Liver (tissue), 9 donors: ENCODE measurements around the gene RHEB. TPM values are rescaled to one million over a fixed set of nuclear protein-coding genes. Genes with fewer than 3 reads are reported as not detected.

Experiments
- DNase-seq: peaks from one replicate; pipeline ENCODE4 v3.0.0-alpha.2; 2017; ENCODE audit warnings: low spot score
- H3K27ac ChIP-seq, 2 donors: one replicate each; pipeline ENCODE4 v1.7.0; 2013; ENCODE audit warnings: inconsistent platforms in 2 of 2, low read length in 2 of 2, control low read depth in 1 of 2, low read depth in 1 of 2, mild to moderate bottlenecking in 1 of 2
- H3K27me3 ChIP-seq, 4 donors: one replicate each; pipeline versions ENCODE4 v1.6.1 to v1.7.0; 2013; ENCODE audit warnings: low read length in 3 of 4, inconsistent platforms in 1 of 4, mild to moderate bottlenecking in 1 of 4, moderate library complexity in 1 of 4; ENCODE audit not compliant: control insufficient read depth in 4 of 4, insufficient read depth in 4 of 4
- H3K36me3 ChIP-seq, 4 donors: one replicate each; pipeline versions ENCODE4 v1.6.1 to v1.7.0; 2013; ENCODE audit warnings: low read length in 3 of 4, mild to moderate bottlenecking in 3 of 4, low read depth in 1 of 4, moderate library complexity in 1 of 4; ENCODE audit not compliant: control insufficient read depth in 4 of 4, insufficient read depth in 3 of 4
- H3K4me1 ChIP-seq, 4 donors: one replicate each; pipeline versions ENCODE4 v1.6.1 to v1.7.0; 2013; ENCODE audit warnings: low read length in 3 of 4, mild to moderate bottlenecking in 3 of 4, moderate library complexity in 1 of 4; ENCODE audit not compliant: control insufficient read depth in 4 of 4, insufficient read depth in 4 of 4
- H3K4me3 ChIP-seq, 3 donors: one replicate each; pipeline versions ENCODE4 v1.6.1 to v1.7.0; 2013; ENCODE audit warnings: low read length in 3 of 3, control low read depth in 1 of 3, low read depth in 1 of 3, mild to moderate bottlenecking in 1 of 3
- H3K9ac ChIP-seq, 2 donors: one replicate each; pipeline ENCODE4 v1.7.0; 2013; ENCODE audit warnings: low read length in 2 of 2, mild to moderate bottlenecking in 2 of 2, moderate library complexity in 2 of 2, control low read depth in 1 of 2, low read depth in 1 of 2
- H3K9me3 ChIP-seq, 4 donors: one replicate each; pipeline versions ENCODE4 v1.6.1 to v1.7.0; 2013; ENCODE audit warnings: low read length in 3 of 4; ENCODE audit not compliant: control insufficient read depth in 4 of 4
- EGR1 ChIP-seq, 2 donors: IDR thresholded peaks; 2 replicates each; pipeline ENCODE4 v1.6.1; 2016 to 2018; ENCODE audit warnings: antibody characterized with exemption in 2 of 2, low read depth in 2 of 2
- FOXA1 ChIP-seq: IDR thresholded peaks from 2 replicates; pipeline ENCODE4 v1.6.1; 2016; ENCODE audit warnings: antibody characterized with exemption
- FOXA2 ChIP-seq: IDR thresholded peaks from 2 replicates; pipeline ENCODE4 v1.6.1; 2016; ENCODE audit warnings: antibody characterized with exemption
- GABPA ChIP-seq, 2 donors: IDR thresholded peaks in 1 of 2; conservative IDR thresholded peaks in 1 of 2; 2 replicates each; pipeline ENCODE4 v1.6.1; 2016; ENCODE audit warnings: antibody characterized with exemption in 2 of 2, mild to moderate bottlenecking in 1 of 2, moderate library complexity in 1 of 2
- HNF4A ChIP-seq, 2 donors: conservative IDR thresholded peaks; 2 replicates each; pipeline ENCODE4 v1.6.1; 2016; ENCODE audit warnings: antibody characterized with exemption in 2 of 2, mild to moderate bottlenecking in 2 of 2
- HNF4G ChIP-seq: IDR thresholded peaks from 2 replicates; pipeline ENCODE4 v1.6.1; 2016; ENCODE audit warnings: antibody characterized with exemption
- JUND ChIP-seq, 2 donors: IDR thresholded peaks; 2 replicates each; pipeline ENCODE4 v1.6.1; 2016; ENCODE audit warnings: antibody characterized with exemption in 2 of 2
- NR2F2 ChIP-seq: IDR thresholded peaks from 2 replicates; pipeline ENCODE4 v1.6.1; 2016; ENCODE audit warnings: antibody characterized with exemption
- RAD21 ChIP-seq, 2 donors: IDR thresholded peaks; 2 replicates each; pipeline ENCODE4 v1.6.1; 2016; ENCODE audit warnings: antibody characterized with exemption in 2 of 2, mild to moderate bottlenecking in 2 of 2
- RXRA ChIP-seq, 2 donors: IDR thresholded peaks; 2 replicates each; pipeline ENCODE4 v1.6.1; 2017 to 2018; ENCODE audit warnings: antibody characterized with exemption in 2 of 2, mild to moderate bottlenecking in 1 of 2
- SP1 ChIP-seq: IDR thresholded peaks from 2 replicates; pipeline ENCODE4 v1.6.1; 2018; ENCODE audit warnings: antibody characterized with exemption, mild to moderate bottlenecking
- TAF1 ChIP-seq: conservative IDR thresholded peaks from 2 replicates; pipeline ENCODE4 v1.6.1; 2016; ENCODE audit warnings: antibody characterized with exemption, mild to moderate bottlenecking
- YY1 ChIP-seq: IDR thresholded peaks from 2 replicates; pipeline ENCODE4 v1.6.1; 2016; ENCODE audit warnings: antibody characterized with exemption, mild to moderate bottlenecking
- WGBS: extraction: QIAGEN DNeasy Blood & Tissue Kit; methylation state at CpG from one replicate; pipeline ENCODE4 v1.1.7; 2013; 5-methylcytosine and 5-hydroxymethylcytosine counted together
- polyA plus RNA-seq, 2 donors: library from polyadenylated mRNA; stranded (reverse) in 1 of 2; unstranded in 1 of 2; fragments of 200-250 nt in 1 of 2; fragments of >200 nt in 1 of 2; fragmentation: Nextera tagmentation in 1 of 2; extraction: Ambion mirVana in 1 of 2; gene quantifications; one replicate each; pipeline versions ENCODE4 v1.2.1 to v1.2.3, GENCODE V29; 2013 to 2015
- total RNA-seq, 2 donors: library from RNA; depleted of rRNA; stranded (reverse); fragments of >200 nt; gene quantifications; one replicate each; pipeline ENCODE4 v1.2.3, GENCODE V29; 2014
- TF ChIP-seq, protein P1 (sequence below): IDR thresholded peaks from 2 replicates; pipeline ENCODE4 v1.6.1; 2016; ENCODE audit warnings: antibody characterized with exemption
- TF ChIP-seq, protein P2 (sequence below): IDR thresholded peaks from 2 replicates; pipeline ENCODE4 v1.6.1; 2016; ENCODE audit warnings: antibody characterized with exemption, mild to moderate bottlenecking
- TF ChIP-seq, protein P3 (sequence below): IDR thresholded peaks from 2 replicates; pipeline ENCODE4 v1.6.1; 2016; ENCODE audit warnings: antibody characterized with exemption
- TF ChIP-seq, protein P4 (sequence below): fragments of 150-350 bp; IDR thresholded peaks from 2 replicates; pipeline ENCODE4 v1.5.1; 2017; ENCODE audit warnings: improper control_type of control experiment, low read depth, low read length; ENCODE audit not compliant: missing input control
- TF ChIP-seq, protein P5 (sequence below): IDR thresholded peaks from 2 replicates; pipeline ENCODE4 v1.6.1; 2016; ENCODE audit warnings: antibody characterized with exemption
- donor health status: healthy.
- donor health status: healthy.
- donor health status: healthy.
- donor health status: healthy.
- donor health status: healthy.

Gene RHEB
- total and polyA plus RNA-seq, 4 donors = 29.5 to 59.0 (median 36.5) TPM

DNA sequence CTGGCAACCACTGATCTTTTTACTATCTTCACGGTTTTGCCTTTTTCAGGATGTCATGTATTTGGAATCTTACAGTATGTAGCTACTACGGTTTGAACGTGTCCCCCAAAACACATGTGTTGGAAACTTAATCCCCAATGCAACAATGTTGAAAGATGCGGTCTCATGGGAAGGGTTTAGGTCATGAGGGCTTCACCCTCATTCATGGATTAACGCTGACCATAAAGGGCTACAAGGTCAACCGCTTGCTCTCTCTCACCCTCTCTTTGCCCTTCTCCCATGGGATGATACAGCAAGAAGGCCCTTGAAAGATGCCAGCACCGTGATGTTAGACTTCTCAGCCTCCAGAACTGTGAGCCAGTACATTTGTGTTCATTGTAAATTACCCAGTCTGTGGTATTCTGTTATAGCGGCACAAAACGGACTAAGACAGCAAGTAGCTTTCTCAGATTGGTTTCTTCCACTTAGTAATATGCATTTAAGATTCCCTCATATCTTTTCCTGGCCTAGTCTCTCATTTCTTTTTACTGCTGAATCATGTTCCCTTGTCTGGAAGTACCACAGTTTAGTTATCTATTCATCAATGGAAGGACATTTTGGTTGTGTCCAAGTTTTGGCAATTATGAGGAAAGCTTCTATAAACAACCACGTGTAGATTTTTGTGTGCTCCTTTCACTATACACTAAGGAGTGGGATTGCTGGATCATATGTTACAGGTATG, 76.8 kb downstream of the RHEB start:
- 89% methylated on average over 10 of the region's 10 CpGs for WGBS

More for the DNA sequence above, 76.8 kb downstream of the RHEB start:
- Histone ChIP-seq H3K36me3 (no peaks in the 10 kb centered on the region), H3K4me1 (peaks cover 0 to 5% (median under 1%) of the 10 kb centered on the region in 4 donors), H3K9me3 (no peaks in the 10 kb centered on the region), H3K27me3 (no peaks in the 10 kb centered on the region), H3K27ac (no peak overlapping the region), H3K9ac (no peak overlapping the region), H3K4me3 (no peak overlapping the region)
- DNase-seq = no peak
- TF ChIP-seq TAF1 (no peak), JUND (IDR thresholded peaks at IDR 0.05) (no peak), SP1 (no peak), EGR1 (IDR thresholded peaks at IDR 0.05; ENCODE audit: low read depth in 2 of 2) (no peak), RAD21 (IDR thresholded peaks at IDR 0.05) (no peak), GABPA (IDR thresholded peaks at IDR 0.05 in 1 of 2, conservative IDR thresholded peaks at IDR 0.05 in 1 of 2) (no peak), FOXA2 (no peak), RXRA (IDR thresholded peaks at IDR 0.05) (no peak), HNF4A (conservative IDR thresholded peaks at IDR 0.05) (no peak), NR2F2 (no peak), YY1 (no peak), HNF4G (no peak), FOXA1 (no peak)
- TF ChIP-seq, protein P1, sequence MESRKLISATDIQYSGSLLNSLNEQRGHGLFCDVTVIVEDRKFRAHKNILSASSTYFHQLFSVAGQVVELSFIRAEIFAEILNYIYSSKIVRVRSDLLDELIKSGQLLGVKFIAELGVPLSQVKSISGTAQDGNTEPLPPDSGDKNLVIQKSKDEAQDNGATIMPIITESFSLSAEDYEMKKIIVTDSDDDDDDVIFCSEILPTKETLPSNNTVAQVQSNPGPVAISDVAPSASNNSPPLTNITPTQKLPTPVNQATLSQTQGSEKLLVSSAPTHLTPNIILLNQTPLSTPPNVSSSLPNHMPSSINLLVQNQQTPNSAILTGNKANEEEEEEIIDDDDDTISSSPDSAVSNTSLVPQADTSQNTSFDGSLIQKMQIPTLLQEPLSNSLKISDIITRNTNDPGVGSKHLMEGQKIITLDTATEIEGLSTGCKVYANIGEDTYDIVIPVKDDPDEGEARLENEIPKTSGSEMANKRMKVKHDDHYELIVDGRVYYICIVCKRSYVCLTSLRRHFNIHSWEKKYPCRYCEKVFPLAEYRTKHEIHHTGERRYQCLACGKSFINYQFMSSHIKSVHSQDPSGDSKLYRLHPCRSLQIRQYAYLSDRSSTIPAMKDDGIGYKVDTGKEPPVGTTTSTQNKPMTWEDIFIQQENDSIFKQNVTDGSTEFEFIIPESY = no peak
- TF ChIP-seq, protein P2, sequence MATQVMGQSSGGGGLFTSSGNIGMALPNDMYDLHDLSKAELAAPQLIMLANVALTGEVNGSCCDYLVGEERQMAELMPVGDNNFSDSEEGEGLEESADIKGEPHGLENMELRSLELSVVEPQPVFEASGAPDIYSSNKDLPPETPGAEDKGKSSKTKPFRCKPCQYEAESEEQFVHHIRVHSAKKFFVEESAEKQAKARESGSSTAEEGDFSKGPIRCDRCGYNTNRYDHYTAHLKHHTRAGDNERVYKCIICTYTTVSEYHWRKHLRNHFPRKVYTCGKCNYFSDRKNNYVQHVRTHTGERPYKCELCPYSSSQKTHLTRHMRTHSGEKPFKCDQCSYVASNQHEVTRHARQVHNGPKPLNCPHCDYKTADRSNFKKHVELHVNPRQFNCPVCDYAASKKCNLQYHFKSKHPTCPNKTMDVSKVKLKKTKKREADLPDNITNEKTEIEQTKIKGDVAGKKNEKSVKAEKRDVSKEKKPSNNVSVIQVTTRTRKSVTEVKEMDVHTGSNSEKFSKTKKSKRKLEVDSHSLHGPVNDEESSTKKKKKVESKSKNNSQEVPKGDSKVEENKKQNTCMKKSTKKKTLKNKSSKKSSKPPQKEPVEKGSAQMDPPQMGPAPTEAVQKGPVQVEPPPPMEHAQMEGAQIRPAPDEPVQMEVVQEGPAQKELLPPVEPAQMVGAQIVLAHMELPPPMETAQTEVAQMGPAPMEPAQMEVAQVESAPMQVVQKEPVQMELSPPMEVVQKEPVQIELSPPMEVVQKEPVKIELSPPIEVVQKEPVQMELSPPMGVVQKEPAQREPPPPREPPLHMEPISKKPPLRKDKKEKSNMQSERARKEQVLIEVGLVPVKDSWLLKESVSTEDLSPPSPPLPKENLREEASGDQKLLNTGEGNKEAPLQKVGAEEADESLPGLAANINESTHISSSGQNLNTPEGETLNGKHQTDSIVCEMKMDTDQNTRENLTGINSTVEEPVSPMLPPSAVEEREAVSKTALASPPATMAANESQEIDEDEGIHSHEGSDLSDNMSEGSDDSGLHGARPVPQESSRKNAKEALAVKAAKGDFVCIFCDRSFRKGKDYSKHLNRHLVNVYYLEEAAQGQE = no peak
- TF ChIP-seq, protein P3, sequence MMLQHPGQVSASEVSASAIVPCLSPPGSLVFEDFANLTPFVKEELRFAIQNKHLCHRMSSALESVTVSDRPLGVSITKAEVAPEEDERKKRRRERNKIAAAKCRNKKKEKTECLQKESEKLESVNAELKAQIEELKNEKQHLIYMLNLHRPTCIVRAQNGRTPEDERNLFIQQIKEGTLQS = no peak
- TF ChIP-seq, protein P4, sequence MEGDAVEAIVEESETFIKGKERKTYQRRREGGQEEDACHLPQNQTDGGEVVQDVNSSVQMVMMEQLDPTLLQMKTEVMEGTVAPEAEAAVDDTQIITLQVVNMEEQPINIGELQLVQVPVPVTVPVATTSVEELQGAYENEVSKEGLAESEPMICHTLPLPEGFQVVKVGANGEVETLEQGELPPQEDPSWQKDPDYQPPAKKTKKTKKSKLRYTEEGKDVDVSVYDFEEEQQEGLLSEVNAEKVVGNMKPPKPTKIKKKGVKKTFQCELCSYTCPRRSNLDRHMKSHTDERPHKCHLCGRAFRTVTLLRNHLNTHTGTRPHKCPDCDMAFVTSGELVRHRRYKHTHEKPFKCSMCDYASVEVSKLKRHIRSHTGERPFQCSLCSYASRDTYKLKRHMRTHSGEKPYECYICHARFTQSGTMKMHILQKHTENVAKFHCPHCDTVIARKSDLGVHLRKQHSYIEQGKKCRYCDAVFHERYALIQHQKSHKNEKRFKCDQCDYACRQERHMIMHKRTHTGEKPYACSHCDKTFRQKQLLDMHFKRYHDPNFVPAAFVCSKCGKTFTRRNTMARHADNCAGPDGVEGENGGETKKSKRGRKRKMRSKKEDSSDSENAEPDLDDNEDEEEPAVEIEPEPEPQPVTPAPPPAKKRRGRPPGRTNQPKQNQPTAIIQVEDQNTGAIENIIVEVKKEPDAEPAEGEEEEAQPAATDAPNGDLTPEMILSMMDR = no peak
- TF ChIP-seq, protein P5, sequence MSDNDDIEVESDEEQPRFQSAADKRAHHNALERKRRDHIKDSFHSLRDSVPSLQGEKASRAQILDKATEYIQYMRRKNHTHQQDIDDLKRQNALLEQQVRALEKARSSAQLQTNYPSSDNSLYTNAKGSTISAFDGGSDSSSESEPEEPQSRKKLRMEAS = no peak
